ENCODE measurements around the gene CNN2.

- TF ChIP-seq CTCF (IDR thresholded peaks at IDR 0.05) = no peak
- TF ChIP-seq POLR2A (IDR thresholded peaks at IDR 0.05) = no peak
These were observed 32.5 kb upstream of the CNN2 start for GRCh38 chr19:993831-994393.

Measured in thyroid gland (tissue), 4 donors.